ENCODE measurements around the gene MISP.

The MISP gene

GRCh38 chr19:812049-812746 lies 61.3 kb downstream of the MISP start:
- no peak for DNase-seq

DNA sequence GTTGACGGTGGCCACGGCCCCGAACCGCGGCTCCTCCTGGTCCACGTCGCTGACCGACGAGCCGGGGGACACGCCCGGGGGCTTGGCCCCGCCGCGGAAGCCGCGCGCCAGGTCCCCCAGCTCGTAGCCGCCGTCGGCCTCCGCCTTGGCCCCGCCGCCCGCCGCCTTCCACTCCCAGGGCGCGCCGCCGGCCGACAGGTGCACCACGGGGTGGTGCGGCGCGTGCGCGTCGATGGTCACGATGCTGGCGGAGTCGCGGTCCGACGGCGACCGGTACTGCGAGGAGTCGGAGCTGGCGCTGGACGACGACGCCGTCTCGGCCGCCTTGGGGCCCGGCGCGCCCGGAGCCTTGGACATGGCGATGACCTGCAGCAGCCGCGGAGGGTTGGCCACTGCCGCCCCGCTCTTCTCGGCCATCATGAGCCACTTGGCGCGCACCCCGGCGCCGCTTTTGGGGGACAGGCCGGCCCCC lies 61.9 kb downstream of the MISP start:
- DNase-seq = no peak

GRCh38 chr19:813219-814151 lies 62.6 kb downstream of the MISP start:
- no peak for DNase-seq
